Inflammatory macrophage treated with lipopolysaccharide for 4 hours (primary cell): ENCODE results near the gene SAXO1.
"Not testable (repeated sequence)": the region's sequence is repeated elsewhere in the genome, so short reads cannot be mapped to it uniquely, and the experiment has no call there.

Experiments
- DNase-seq: peaks from one replicate; pipeline ENCODE4 v3.0.0-alpha.2; 2020

The SAXO1 gene

GRCh38 chr9:19033015-19033414 is at the start of gene SAXO1:
Gene SAXO1, minus strand, starts transcription at chr9:19033209. Its CDS starts 301 bp downstream, at chr9:19032908.
- no peak for DNase-seq

- no peak for DNase-seq
Measured at GRCh38 chr9:19074836-19075235, 41.8 kb upstream of the SAXO1 start.

DNA sequence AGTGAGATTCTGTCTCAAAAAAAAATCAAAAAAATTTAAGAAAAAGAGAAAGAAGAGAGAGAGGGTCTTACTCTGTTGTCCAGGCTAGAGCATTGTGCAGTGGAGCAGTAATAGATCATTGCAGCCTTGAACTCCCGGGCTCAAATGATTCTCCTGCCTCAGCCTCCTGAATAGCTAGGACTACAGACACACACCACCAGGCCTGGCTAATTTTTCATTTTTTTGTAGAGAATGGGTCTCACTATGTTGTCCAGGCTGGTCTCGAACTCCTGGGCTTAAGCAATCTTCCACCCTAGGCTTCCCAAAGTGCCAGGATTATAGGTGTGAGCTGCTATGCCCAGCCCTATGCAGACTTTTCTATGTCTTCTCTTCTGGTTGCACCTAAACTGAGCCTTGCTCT is 41.2 kb upstream of the SAXO1 start:
- DNase-seq = no peak

DNA sequence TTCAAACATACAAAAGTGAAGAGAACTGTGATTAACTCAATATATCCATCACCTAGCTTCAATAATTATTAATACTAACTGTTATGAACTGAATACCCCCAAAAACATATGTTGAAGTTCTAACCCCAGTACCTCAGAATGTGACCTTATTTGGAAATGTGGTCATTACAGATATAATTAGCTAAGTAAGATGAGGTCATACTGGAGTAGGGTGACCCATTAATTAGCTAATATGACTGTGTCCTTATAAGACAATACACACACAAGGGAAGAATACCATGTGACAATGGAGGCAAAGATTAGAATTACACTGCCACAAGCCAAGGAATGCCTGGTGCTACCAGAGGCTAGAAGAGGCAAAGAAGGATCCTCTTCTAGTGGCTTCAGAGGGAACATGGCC is 24.0 kb upstream of the SAXO1 start:
- no peak for DNase-seq

DNA sequence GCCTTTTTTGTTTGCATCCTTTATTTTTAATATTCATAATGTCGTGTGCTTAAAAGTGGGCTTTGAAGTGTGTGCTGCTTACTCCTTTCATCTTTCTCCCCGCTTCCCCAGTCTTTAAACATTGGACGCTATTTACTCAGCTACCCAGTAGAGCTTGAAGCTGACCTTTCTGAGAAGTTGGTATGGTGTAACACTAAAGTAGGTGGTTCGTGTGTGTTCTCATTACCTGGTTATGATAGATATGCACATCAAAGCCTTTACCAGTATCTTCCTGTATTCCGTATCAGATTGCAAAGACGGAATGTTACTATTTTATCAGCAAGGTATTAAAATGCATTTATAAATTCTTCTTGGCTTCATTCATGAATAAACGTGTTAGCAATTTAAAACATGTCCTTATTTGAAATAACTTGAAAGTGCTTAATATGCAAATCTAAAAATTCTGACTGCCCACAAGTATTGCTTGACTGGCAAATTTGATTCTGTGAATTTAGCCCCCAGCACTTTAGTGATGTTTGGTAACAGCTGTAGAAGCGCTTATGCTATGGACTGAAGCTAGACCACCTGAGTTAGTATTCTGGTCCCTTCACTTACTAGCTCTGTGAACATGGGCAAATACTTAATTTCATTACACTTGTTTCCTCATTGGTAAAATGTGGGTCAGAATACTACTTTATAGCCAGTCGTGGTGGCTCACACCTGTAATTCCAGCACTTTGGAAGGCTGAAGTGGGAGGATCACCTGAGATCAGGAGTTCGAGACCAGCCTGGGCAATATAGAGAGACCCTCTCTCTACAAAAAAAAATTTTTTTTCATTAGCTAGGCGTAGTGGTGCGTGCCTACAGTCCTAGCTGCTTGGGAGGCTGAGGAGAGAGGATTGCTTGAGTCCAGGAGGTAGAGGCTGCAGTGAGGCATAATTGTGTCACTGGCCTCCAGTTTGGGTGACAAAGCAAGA is 17.9 kb upstream of the SAXO1 start:
- DNase-seq = no peak

DNA sequence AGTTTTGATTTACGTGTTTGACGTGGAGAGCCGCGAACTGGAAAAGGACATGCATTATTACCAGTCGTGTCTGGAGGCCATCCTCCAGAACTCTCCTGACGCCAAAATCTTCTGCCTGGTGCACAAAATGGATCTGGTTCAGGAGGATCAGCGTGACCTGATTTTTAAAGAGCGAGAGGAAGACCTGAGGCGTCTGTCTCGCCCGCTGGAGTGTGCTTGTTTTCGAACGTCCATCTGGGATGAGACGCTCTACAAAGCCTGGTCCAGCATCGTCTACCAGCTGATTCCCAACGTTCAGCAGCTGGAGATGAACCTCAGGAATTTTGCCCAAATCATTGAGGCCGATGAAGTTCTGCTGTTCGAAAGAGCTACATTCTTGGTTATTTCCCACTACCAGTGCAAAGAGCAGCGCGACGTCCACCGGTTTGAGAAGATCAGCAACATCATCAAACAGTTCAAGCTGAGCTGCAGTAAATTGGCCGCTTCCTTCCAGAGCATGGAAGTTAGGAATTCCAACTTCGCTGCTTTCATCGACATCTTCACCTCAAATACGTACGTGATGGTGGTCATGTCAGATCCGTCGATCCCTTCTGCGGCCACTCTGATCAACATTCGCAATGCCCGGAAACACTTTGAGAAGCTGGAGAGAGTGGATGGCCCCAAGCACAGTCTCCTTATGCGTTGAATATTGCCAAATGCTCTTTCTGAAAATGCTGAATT is 17.1 kb upstream of the SAXO1 start:
- peak; percentile 12 for DNase-seq

GRCh38 chr9:19048966-19049916 is 16.2 kb upstream of the SAXO1 start, which contains the start of gene RRAGA:
Gene RRAGA, plus strand, starts transcription at chr9:19049427. Its CDS starts 233 bp downstream, at chr9:19049660.
- peak; percentile 96 for DNase-seq

DNA sequence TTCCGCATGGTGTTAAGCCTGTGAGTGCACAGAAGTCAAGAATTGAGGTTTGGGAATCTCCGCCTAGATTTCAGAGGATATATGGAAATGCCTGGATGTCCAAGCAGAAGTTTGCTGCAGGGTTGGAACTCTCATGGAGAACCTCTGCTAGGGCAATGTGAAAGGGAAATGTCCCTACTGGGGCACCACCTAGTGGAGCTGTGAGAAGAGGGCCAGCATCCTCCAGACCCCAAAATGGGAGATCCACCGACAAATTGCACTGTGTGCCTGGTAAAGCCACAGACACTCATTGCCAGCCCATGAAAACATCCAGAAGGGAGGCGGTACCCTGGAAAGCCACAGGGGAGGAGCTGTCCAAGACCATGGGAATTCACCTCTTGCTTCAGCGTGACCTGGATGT is 3.6 kb upstream of the SAXO1 start:
- DNase-seq = no peak

- DNase-seq = no peak
Measured at GRCh38 chr9:19032406-19032805, 603 bp downstream of the SAXO1 start.

DNA sequence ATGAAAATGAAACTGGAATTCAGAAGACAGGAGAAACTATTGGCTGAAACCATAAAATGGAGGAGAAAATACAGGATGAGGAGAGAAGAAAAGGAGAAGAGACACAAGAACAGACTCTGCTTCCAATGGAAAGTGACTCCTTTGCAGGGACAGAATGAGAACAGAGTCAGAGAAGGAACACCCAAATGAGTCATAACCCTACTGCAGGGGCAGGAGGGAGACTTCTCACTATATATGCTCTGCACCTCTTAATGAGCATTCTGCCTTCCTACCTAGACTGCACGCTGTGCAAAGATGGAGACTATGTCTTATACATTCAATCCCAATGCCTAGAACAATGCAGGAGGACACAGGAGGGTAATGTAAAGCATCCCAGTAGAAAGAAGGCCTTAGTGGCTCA is 2.1 kb downstream of the SAXO1 start:
- peak; percentile 4 for DNase-seq

- DNase-seq = peak; percentile 54
Measured at GRCh38 chr9:19028835-19029451, 4.1 kb downstream of the SAXO1 start.

GRCh38 chr9:19027825-19028224 is 5.2 kb downstream of the SAXO1 start:
- DNase-seq = no peak

- no peak for DNase-seq
Measured at GRCh38 chr9:19026375-19026774, 6.6 kb downstream of the SAXO1 start.

GRCh38 chr9:19023078-19023477 is 9.9 kb downstream of the SAXO1 start:
- DNase-seq = no peak

GRCh38 chr9:19022206-19022605 is 10.8 kb downstream of the SAXO1 start:
- no peak for DNase-seq

DNA sequence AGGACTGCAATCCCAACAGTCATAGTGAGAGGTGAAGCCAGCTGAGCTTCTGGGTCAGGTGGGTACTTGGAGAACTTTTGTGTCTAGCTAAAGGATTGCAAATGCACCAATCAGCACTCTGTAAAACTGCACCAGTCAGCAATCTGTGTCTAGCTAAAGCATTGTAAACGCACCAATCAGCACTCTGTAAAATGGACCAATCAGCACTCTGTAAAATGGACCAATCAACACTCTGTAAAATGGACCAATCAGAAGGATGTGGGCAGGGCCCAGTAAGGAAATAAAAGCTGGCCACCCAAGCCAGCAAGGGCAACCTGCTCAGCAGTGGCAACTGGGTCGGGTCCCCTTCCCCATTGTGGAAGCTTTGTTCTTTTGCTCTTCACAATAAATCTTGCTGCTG is 11.4 kb downstream of the SAXO1 start:
- DNase-seq = not testable (repeated sequence)

- DNase-seq = no peak
Measured at GRCh38 chr9:19020886-19021455, 12.0 kb downstream of the SAXO1 start.

- no peak for DNase-seq
Measured at GRCh38 chr9:19018201-19018600, 14.8 kb downstream of the SAXO1 start.

GRCh38 chr9:19009391-19009965 is 23.5 kb downstream of the SAXO1 start:
- DNase-seq = no peak

DNA sequence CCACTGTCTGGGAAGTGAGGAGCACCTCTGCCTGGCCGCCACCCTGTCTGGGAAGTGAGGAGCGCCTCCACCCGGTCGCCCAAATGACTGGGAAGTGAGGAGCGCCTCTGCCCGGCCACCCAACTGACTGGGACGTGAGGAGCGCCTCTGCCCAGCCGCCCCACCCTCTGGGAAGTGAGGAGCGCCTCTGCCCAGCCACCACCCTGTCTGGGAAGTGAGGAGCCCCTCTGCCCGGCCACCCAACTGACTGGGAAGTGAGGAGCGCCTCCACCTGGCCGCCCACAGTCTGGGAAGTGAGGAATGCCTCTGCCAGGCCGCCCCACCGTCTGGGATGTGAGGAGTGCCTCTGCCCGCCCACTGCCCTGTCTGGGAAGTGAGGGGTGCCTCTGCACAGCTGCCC is 32.9 kb downstream of the SAXO1 start:
- no peak for DNase-seq

GRCh38 chr9:18999173-18999785 is 33.7 kb downstream of the SAXO1 start:
- DNase-seq = no peak
